RWPE2 (cell line): ENCODE measurements around the gene L3MBTL3.
"Not testable (repeated sequence)": the region's sequence is repeated elsewhere in the genome, so short reads cannot be mapped to it uniquely, and the experiment has no call there.

Source experiments
- ATAC-seq: fragments of 200-7000 bp; cut with Tn5 transposase; 3 replicates; pipeline ENCODE4 v1.9.1; 2021; ENCODE audit warnings: low read depth
- DNase-seq: peaks from one replicate; pipeline ENCODE4 v3.0.0-alpha.2; 2020; ENCODE audit warnings: low spot score
- H3K27ac ChIP-seq: fragments of 450-650 bp; 2 replicates; pipeline ENCODE4 v1.5.1; 2017; ENCODE audit warnings: mild to moderate bottlenecking; ENCODE audit not compliant: poor library complexity, severe bottlenecking
- H3K27me3 ChIP-seq: fragments of 250-450 bp; sonication (Bioruptor Pico); 2 replicates; pipeline ENCODE4 v1.5.1; 2021; ENCODE audit warnings: mild to moderate bottlenecking, moderate library complexity; ENCODE audit not compliant: insufficient read depth, poor library complexity, severe bottlenecking
- H3K36me3 ChIP-seq: fragments of 250-450 bp; sonication (Bioruptor Pico); 2 replicates; pipeline ENCODE4 v1.5.1; 2020; ENCODE audit warnings: low read depth, mild to moderate bottlenecking, moderate library complexity
- H3K4me1 ChIP-seq: fragments of 250-450 bp; sonication (Bioruptor Pico); 2 replicates; pipeline ENCODE4 v1.5.1; 2021; ENCODE audit warnings: mild to moderate bottlenecking, moderate library complexity; ENCODE audit not compliant: insufficient read depth, poor library complexity, severe bottlenecking
- H3K4me3 ChIP-seq: fragments of 250-450 bp; sonication (Bioruptor Pico); 2 replicates; pipeline ENCODE4 v1.5.1; 2021; ENCODE audit warnings: mild to moderate bottlenecking, moderate library complexity; ENCODE audit not compliant: severe bottlenecking
- H3K9me3 ChIP-seq: fragments of 250-450 bp; sonication (Bioruptor Pico); 2 replicates; pipeline ENCODE4 v1.5.1; 2021; ENCODE audit warnings: mild to moderate bottlenecking, moderate library complexity; ENCODE audit not compliant: severe bottlenecking
- TF ChIP-seq, protein P1 (sequence below): fragments of 450-650 bp; IDR thresholded peaks from one replicate; pipeline ENCODE4 v1.5.1; 2017; ENCODE audit warnings: mild to moderate bottlenecking, moderate library complexity; ENCODE audit not compliant: poor library complexity, severe bottlenecking

Gene L3MBTL3

GRCh38 chr6:130148181-130148580, 129.8 kb downstream of the L3MBTL3 start:
- H3K27me3 ChIP-seq, result no peaks in the 10 kb centered on the region
- H3K4me3 ChIP-seq, result no peak overlapping the region
- no peaks in the 10 kb centered on the region for H3K36me3 ChIP-seq
- no peak for ATAC-seq
- DNase-seq, result no peak
- TF ChIP-seq, protein P1, sequence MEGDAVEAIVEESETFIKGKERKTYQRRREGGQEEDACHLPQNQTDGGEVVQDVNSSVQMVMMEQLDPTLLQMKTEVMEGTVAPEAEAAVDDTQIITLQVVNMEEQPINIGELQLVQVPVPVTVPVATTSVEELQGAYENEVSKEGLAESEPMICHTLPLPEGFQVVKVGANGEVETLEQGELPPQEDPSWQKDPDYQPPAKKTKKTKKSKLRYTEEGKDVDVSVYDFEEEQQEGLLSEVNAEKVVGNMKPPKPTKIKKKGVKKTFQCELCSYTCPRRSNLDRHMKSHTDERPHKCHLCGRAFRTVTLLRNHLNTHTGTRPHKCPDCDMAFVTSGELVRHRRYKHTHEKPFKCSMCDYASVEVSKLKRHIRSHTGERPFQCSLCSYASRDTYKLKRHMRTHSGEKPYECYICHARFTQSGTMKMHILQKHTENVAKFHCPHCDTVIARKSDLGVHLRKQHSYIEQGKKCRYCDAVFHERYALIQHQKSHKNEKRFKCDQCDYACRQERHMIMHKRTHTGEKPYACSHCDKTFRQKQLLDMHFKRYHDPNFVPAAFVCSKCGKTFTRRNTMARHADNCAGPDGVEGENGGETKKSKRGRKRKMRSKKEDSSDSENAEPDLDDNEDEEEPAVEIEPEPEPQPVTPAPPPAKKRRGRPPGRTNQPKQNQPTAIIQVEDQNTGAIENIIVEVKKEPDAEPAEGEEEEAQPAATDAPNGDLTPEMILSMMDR, result no peak
- H3K9me3 ChIP-seq, result no peaks in the 10 kb centered on the region
- no peak overlapping the region for H3K27ac ChIP-seq
- H3K4me1 ChIP-seq, result no peaks in the 10 kb centered on the region

- not testable (repeated sequence) for H3K36me3 ChIP-seq, H3K4me3 ChIP-seq, H3K27ac ChIP-seq, H3K4me1 ChIP-seq, ATAC-seq, H3K27me3 ChIP-seq, H3K9me3 ChIP-seq, DNase-seq
Observed at GRCh38 chr6:130149016-130149415, 130.6 kb downstream of the L3MBTL3 start.

DNA sequence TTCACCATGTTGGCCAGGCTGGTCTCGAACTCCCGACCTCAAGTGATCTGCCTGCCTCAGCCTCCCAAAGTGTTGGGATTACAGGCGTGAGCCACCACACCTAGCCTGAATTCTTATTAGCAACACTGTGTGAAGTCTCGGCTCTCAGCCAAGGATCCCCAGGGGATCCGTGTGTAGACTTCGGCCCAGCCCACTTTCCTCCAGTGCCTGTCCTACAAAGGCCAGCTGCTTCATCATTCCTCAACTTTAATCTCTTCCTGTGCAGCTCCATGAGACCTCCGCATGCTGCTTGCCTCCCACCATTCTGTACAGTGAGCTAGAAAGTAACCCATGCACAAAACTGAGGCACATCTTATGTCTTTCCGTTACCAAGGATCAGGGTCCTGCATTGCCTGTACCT, 132.5 kb downstream of the L3MBTL3 start:
- Histone ChIP-seq H3K4me1 (no peaks in the 10 kb centered on the region), H3K4me3 (no peak overlapping the region), H3K27ac (no peak overlapping the region), H3K27me3 (no peaks in the 10 kb centered on the region), H3K36me3 (no peaks in the 10 kb centered on the region), H3K9me3 (no peaks in the 10 kb centered on the region)
- TF ChIP-seq, protein P1, result no peak
- DNase-seq, result no peak
- ATAC-seq, result no peak

GRCh38 chr6:130152908-130153510, 134.6 kb downstream of the L3MBTL3 start:
- no peak for DNase-seq

DNA sequence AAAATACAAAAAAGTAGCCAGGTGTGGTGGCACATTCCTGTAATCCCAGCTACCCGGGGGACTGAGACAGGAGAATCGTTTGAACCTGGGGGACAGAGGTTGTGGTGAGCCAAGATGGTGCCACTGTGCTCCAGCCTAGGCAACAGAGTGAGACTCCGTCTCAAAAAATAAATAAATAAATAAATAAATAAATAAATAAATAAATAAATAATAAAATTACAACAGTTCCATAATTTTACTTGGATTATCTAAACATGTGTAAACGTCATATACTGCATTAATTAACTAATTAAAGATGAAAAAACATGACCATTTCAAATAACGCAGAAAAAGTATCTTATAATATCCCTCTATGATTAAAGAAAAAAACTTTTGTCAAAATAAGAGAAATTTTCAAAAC, 138.5 kb downstream of the L3MBTL3 start:
- DNase-seq (no peak), ATAC-seq (no peak)
- TF ChIP-seq, protein P1, result no peak
- H3K27me3 ChIP-seq, result no peaks in the 10 kb centered on the region
- H3K4me3 ChIP-seq, result no peak overlapping the region
- H3K36me3 ChIP-seq, result no peaks in the 10 kb centered on the region
- no peaks in the 10 kb centered on the region for H3K9me3 ChIP-seq
- no peaks in the 10 kb centered on the region for H3K4me1 ChIP-seq
- H3K27ac ChIP-seq, result no peak overlapping the region

More at GRCh38 chr6:130152908-130153510, 134.6 kb downstream of the L3MBTL3 start:
- Histone ChIP-seq H3K9me3 (no peaks in the 10 kb centered on the region), H3K27ac (no peak overlapping the region), H3K4me1 (no peaks in the 10 kb centered on the region), H3K27me3 (no peaks in the 10 kb centered on the region), H3K4me3 (no peak overlapping the region), H3K36me3 (no peaks in the 10 kb centered on the region)
- ATAC-seq, result no peak
- TF ChIP-seq, protein P1, result no peak
